SK-N-SH treated with all-trans-retinoic acid at 6 μM for 48 hours (cell line): ENCODE data around the gene P2RY10.

Experiments
- ARNTL ChIP-seq: fragments of 450-650 bp; formaldehyde crosslinking; IDR thresholded peaks from 2 replicates; pipeline ENCODE4 v1.5.0; 2020; ENCODE audit warnings: low read depth, mild to moderate bottlenecking, moderate library complexity, borderline replicate concordance
- CREB5 ChIP-seq: fragments of 250-450 bp; sonication (Bioruptor Pico); IDR thresholded peaks from 2 replicates; pipeline ENCODE4 v1.5.1; 2020; ENCODE audit warnings: low read depth, mild to moderate bottlenecking, moderate library complexity
- CSDC2 ChIP-seq: fragments of 250-450 bp; sonication (Bioruptor Pico); IDR thresholded peaks from 2 replicates; pipeline ENCODE4 v1.5.0; 2020; ENCODE audit warnings: mild to moderate bottlenecking, moderate library complexity
- GLIS3 ChIP-seq: fragments of 250-450 bp; sonication (Bioruptor Pico); IDR thresholded peaks from 2 replicates; pipeline ENCODE4 v1.5.0; 2020; ENCODE audit warnings: mild to moderate bottlenecking, moderate library complexity
- ISL1 ChIP-seq: fragments of 250-450 bp; sonication (Bioruptor Pico); IDR thresholded peaks from 2 replicates; pipeline ENCODE4 v2.1.2; 2022; ENCODE audit warnings: mild to moderate bottlenecking, moderate library complexity
- OSR1 ChIP-seq: fragments of 250-450 bp; sonication (Bioruptor Pico); IDR thresholded peaks from 2 replicates; pipeline ENCODE4 v1.8.0; 2022; ENCODE audit warnings: moderate library complexity, mild to moderate bottlenecking, inconsistent platforms
- PATZ1 ChIP-seq: fragments of 250-450 bp; sonication (Bioruptor Pico); IDR thresholded peaks from 2 replicates; pipeline ENCODE4 v1.8.0; 2020; ENCODE audit warnings: mild to moderate bottlenecking, moderate library complexity, borderline replicate concordance
- POU6F1 ChIP-seq: fragments of 250-450 bp; sonication (Bioruptor Pico); IDR thresholded peaks from 2 replicates; pipeline ENCODE4 v1.8.0; 2021; ENCODE audit warnings: low read depth, mild to moderate bottlenecking, moderate library complexity, borderline replicate concordance
- RARB ChIP-seq: fragments of 250-450 bp; sonication (Bioruptor Pico); IDR thresholded peaks from 2 replicates; pipeline ENCODE4 v1.8.0; 2021; ENCODE audit warnings: mild to moderate bottlenecking, moderate library complexity
- SNAI2 ChIP-seq: fragments of 250-450 bp; sonication (Bioruptor Pico); IDR thresholded peaks from 2 replicates; pipeline ENCODE4 v1.5.0; 2020; ENCODE audit warnings: mild to moderate bottlenecking, moderate library complexity
- TOX ChIP-seq: fragments of 250-450 bp; sonication (Bioruptor Pico); IDR thresholded peaks from 2 replicates; pipeline ENCODE4 v1.8.0; 2021; ENCODE audit warnings: mild to moderate bottlenecking, moderate library complexity, borderline replicate concordance
- ZFP30 ChIP-seq: fragments of 450-650 bp; formaldehyde crosslinking; IDR thresholded peaks from 2 replicates; pipeline ENCODE4 v1.5.0; 2022; ENCODE audit warnings: mild to moderate bottlenecking, moderate library complexity
- ZNF565 ChIP-seq: fragments of 450-650 bp; formaldehyde crosslinking; conservative IDR thresholded peaks from 2 replicates; pipeline ENCODE4 v1.5.0; 2020; ENCODE audit warnings: low read depth, mild to moderate bottlenecking, moderate library complexity

GRCh38 chrX:78922754-78923153, 22.4 kb upstream of the P2RY10 start:
- no peak for TF ChIP-seq SNAI2 (CRISPR knock-in tag)
- TF ChIP-seq RARB (CRISPR knock-in tag) = no peak
- TF ChIP-seq POU6F1 (CRISPR knock-in tag) = no peak
- no peak for TF ChIP-seq ISL1
- TF ChIP-seq TOX = no peak
- no peak for TF ChIP-seq ZNF565 (CRISPR knock-in tag)
- no peak for TF ChIP-seq PATZ1 (CRISPR knock-in tag)
- no peak for TF ChIP-seq GLIS3 (CRISPR knock-in tag)
- no peak for TF ChIP-seq ZFP30
- TF ChIP-seq ARNTL = no peak
- TF ChIP-seq CREB5 (CRISPR knock-in tag) = no peak
- TF ChIP-seq OSR1 (CRISPR knock-in tag) = no peak
- TF ChIP-seq CSDC2 = no peak
